Measurements from ENCODE around the gene NAALADL2.

DNA sequence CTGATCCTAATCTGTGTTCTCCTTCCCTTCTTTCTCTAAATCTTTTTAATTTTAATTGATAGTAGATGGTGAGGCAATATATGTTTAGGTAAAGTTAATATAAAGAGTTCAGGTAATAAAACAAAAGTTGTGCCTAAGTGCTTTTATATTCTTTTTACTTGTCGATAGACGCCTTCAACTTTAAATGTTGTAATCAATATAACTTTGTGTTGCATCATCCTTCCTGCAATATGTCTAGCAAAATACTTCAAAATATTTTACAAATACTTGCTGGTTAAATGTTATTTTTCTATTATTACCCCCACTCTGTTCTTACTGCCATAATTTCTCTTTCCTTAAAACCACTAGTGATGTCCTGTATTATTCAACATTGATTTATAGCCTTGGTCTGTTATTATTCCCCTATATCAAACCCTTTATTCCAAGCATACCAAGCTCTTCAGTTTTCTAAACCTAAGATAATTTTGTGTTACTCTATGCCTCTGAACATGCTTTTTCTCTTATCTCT, 92.4 kb downstream of the NAALADL2 start:
- TF ChIP-seq, protein P1, sequence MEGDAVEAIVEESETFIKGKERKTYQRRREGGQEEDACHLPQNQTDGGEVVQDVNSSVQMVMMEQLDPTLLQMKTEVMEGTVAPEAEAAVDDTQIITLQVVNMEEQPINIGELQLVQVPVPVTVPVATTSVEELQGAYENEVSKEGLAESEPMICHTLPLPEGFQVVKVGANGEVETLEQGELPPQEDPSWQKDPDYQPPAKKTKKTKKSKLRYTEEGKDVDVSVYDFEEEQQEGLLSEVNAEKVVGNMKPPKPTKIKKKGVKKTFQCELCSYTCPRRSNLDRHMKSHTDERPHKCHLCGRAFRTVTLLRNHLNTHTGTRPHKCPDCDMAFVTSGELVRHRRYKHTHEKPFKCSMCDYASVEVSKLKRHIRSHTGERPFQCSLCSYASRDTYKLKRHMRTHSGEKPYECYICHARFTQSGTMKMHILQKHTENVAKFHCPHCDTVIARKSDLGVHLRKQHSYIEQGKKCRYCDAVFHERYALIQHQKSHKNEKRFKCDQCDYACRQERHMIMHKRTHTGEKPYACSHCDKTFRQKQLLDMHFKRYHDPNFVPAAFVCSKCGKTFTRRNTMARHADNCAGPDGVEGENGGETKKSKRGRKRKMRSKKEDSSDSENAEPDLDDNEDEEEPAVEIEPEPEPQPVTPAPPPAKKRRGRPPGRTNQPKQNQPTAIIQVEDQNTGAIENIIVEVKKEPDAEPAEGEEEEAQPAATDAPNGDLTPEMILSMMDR (IDR thresholded peaks at IDR 0.05), result no peak
- no peak for TF ChIP-seq POLR2A (IDR thresholded peaks at IDR 0.05)
